Activated CD4-positive, alpha-beta T cell treated with anti-CD3 and anti-CD28 coated beads, Interleukin-2, amount 50 U/mL, for 16 hours (primary cell): ENCODE data around the gene ECPAS.
"Not testable (repeated sequence)": the region's sequence is repeated elsewhere in the genome, so short reads cannot be mapped to it uniquely, and the experiment has no call there.

ENCODE experiments used
- DNase-seq: peaks from one replicate; pipeline ENCODE4 v3.0.0-alpha.2; 2020

Gene ECPAS

DNA sequence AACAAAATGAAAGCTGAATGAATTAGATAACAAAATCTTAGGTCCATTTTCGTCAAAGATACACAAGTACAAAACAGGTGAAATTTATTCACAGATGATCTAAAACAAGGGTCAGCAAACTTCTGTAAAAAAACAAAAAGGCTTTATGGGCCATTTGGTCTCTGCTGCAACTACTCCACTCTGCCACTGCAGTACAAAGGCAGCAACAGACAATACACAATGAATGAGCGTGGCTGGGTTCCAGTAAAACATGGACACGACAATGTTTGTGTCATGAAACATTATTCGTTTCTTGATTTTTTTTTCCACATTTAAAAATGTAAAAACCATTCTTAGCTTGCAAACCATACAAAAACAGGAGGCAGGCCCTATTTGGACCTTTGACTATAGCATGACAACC lies 71.9 kb downstream of the ECPAS start:
- no peak for DNase-seq

DNA sequence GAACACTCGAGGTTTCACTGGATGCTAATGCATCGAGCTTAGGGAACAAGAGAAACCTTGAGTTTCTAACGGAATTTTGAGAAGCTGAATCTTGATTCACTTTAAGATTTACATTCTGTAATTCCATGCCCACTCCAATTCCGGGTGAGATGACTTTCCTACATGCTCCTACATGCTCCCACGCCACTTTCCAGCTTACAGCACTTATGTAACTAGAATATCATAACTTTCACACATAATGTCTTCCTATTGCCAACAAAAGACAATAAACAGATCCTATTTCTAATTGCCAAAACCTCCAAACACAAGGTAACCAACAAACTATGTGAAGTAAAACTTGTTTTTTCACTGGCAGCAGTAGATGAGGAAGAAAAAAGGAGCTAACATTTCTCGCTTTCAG lies 72.9 kb downstream of the ECPAS start:
- no peak for DNase-seq

DNA sequence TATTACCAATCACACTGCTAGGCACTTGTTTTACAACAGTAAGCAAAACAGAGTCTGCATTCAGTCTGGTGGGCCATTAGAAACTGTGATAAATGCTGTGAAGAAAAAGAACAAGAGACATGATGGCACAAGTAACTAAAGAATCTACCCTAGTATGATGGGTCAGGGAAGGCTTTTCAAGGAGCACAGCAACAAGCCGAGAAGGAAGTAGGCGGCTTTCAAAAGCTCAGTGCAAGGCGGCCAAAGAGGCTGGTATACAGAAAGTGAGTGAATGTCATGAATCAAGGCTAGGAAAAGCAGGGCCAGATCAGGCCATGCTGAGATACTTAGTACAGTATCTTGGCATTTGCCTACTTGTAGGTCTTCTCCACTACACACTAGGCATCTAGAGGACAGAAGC lies 76.4 kb downstream of the ECPAS start:
- no peak for DNase-seq

DNA sequence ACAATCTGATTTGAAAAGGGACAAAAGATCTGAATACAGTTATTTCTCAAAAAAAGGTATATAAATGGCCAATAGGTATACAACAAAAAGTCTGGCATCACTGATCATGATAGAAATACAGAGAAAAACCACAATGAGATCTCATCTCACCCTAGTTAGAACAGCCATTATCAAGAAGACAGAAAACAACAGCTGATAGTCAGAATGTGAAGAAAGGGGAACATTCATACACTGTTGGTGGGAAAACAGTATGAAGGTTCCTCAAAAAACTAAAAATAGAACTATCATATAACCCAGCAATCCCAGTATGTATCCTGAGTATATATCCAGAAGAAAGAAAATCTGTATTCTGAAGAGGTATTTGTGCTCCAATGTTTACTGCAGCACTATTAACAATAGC lies 78.5 kb downstream of the ECPAS start:
- no peak for DNase-seq

DNA sequence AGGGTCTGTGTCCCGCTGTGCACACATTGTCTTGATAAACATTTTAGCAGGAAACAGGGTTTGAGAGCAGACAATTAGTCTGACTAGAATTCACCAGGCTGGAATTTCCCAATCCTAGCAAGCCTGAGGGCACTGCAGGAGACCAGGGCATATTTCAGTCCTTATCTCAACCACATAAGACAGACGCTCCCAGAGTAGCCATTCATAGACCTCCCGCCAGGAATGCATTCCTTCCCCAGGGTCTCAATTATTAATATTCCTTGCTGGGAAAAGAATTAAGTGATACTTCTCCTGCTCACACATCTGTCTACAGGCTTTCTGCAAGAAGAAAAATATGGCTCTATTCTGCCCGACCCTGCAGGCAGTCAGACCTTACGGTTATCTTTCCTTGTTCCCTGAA lies 82.7 kb downstream of the ECPAS start:
- DNase-seq = not testable (repeated sequence)

DNA sequence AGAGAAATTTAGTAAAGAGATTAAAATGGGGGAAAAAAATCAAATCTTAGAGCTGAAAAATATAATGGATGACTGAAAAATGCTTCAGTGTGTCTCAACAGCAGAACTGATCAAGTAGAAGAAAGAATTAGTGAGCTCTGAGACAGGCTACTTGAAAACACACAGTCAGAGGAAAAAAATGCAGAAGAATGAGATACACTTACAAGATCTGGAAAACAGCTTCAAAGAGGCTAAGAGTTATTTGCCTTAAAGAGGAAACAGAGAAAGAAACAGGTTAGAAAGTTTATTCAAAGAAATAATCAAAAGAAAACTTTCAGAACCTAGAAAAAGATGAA lies 83.7 kb downstream of the ECPAS start:
- DNase-seq = no peak

DNA sequence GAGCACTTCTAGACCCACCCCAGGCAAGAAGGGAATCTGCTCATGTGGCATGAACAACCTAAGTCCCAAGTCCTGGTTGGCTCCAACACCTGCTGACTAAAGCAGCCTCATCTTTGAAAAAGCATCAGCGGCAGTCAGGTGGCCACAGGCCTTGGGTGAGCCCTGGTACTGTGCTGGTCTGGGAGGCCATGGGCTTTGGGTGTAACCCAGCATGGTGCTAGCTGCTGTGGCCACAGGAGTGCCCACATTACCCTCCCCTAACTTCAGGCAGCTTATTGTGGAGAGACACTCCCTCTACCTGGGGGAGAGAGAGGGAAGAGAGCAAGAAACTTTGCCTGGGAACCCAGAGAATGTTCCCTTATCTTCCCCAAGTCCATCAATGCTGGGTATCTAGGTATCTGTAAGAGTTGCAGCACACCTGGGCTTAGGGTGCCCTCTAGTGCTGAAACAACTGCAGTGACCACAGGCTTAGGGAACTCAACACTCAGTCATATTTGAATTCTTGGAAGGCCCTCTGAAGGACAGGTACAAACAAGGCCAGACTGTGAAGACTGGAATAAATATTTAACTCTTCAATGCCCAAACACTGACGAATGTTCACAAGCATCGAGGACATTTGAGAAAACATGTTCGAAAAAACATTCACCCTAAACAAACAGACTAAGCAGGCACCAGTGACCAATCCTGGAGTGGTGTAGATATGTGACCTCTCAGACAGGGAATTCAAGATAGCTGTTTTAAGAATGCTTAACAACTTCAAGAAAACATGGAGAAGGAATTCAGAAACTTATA lies 84.2 kb downstream of the ECPAS start:
- peak; percentile 26 for DNase-seq

DNA sequence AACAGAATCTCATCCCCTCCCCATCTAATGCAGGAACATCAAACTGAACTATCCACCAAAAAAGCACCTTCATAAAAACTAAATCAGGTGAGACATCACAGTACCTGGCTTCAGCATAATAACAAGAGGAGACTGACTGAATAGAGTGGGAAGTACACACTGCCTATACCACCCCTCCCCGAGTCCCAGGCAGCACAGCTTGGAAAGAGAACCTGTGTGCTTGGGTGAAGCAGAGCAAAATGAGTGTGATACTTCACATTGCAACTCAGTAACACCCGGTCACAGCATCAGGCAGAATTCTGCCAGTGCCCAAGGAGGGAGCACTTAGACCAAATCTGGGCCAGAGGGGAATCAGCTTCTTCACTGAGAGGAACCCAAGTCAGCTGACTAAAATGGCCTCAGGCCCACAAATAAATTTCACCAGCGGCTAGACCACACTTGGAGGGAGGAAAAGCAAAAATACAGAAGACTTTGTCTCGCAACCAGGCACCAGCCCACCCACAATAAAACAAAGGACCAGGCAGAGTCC lies 84.9 kb downstream of the ECPAS start:
- no peak for DNase-seq

DNA sequence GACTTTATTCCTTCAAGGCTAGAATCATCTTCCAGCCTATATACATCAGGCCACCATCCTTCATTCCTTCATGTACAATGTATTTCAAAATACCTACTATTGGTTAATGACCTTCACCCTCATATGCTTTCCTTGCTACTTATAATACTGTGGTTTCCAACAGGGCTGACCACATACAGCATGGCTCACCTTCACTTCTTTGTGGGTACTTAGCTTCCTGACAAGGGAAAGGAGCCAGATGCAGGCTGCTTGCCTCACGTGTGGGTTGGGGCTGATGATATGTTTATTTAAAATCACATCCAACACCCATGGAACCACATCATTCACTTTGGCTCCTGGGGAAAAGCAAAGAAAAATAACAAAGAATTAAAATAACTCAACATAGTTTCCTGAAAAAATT lies 90.2 kb downstream of the ECPAS start:
- DNase-seq = no peak

DNA sequence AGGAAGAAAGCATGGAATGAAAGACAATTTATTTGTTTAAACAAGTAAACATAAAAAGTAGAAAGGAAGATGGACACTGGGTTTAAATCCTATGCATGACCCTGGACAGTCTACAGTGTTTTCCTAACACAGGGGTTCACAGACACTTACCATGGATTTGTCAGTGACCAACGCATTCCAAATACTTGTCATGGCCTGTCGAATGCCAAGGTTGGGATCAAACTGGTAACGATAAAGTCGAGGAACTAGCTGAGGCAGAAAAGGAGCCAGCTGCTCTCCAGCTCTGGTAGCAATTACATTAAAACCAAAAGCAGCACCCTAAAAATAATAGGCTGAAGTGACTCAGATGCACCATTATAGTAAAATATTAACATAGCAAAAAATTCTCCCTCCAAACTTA lies 94.8 kb downstream of the ECPAS start:
- DNase-seq = no peak

DNA sequence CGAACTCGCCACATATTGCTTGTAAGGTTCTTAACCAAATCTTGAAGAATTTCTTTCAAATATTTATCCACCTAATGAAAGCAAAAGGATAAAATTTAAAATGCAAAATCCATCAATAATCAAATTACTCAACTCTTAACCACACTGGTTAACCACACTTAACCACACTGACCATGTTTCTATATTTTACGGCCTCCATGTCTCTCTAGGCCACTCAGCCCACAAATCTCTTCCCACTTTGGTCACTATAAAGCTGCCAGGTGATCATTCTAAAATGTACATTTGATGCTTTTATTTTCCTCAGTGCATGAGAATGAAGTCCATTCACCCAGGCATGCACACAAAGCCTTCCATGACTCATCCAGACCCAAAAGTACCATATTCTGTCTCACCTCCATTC lies 97.8 kb downstream of the ECPAS start:
- peak; percentile 31 for DNase-seq

DNA sequence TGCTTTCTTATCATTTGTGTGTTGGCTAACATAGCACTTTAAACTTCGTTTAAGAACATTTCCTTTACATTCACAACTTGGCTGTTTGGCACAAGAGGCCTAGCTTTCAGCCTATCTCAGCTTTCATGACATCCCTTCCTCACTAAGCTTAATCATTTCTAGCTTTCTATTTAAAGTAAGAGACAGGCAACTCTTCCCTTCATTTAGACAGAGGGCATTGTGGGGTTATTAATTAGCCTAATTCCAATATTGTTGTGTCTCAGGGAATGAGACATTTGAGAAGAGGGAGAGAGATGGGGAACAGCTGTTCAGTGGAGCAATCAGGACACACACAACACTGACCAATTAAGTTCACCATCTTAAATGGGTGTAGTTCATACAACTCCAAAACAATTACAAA lies 103.2 kb downstream of the ECPAS start:
- no peak for DNase-seq

DNA sequence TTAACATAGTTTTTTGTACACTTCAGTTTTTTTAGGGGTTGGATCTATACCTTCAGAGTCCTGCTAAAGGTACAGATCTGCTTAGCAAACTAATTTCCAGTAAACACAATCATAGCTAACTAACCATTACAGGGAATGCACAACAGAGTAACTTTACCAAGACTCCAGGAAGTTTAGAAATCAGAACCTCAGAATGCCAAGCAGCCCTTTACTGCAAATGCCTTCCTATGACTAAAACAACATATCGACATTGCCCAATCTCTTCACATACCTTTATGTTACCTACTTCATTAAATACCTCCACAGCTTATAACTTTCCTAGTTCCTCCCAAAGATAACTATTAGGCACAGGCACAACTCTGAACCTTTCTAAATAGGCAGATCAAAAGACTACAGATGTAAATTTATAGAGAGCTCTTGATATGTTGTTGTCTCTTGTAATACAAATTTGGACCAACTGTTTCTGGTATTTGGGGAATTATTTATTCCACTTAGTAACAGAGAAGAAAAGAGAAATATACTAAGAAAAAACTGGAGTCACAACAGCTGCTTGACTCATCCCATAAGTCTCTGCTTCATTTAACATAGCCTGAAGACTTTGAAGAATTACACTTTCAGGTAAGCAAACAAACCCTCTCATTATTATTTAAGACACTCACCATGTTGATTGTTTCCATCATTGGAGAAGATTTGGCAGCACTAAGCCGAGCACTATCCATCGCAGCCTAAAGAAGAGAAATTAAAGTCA lies 108.2 kb downstream of the ECPAS start:
- DNase-seq = no peak

DNA sequence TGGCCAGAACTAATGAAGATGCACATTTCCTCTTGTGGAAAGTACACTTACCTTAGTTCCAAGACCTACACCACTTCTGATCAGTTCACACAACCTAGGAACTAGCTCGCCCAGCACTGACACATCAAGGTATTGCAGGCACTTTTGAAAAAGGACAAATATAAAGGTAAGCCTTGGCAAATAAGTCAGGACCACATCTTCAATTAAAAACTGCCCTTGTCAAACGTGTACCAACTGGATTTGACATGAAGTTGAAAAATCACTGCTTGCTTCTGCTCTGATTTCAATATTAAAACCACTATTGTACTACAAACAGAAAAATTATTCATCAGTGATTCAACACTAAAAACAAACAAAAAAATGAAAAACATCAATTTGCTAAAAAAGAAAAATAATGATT lies 109.1 kb downstream of the ECPAS start:
- DNase-seq = no peak

DNA sequence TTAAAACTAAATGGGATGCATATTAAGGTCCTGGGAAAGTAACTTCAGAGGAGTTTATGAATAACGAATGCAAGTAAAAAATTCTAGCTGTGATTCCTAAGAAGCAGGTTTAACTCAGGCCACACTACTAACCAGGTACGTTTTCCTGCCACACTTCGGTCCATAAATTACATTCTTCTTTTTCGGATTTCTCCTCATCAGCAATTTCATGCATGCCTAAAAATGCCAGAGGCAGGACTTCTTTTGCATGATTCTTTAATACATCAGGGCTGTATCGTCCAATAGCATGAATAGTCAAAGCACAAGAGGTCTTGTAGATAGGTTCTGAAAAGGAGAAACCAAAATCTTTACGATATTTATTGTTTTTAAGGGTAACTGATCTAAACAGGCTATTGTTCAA lies 111.9 kb downstream of the ECPAS start:
- no peak for DNase-seq

DNA sequence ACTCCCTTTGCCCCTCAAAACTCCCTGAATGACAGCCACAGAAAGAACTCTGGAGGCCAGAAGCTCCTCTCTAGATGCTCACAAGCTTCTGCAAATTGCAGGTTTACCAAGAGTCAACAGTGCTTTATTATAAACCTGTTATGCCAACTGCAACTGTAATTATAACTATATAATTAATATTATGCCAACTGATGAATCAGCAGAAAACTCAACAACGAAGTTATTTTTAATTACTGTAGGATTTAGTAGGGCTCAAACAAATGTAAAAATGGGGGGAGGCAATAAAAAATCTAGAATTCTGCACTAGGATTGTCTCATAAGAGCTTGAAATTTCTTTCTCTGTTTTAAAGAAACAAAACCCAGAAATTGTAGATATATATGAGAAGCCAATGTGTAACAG lies 117.2 kb downstream of the ECPAS start:
- no peak for DNase-seq

DNA sequence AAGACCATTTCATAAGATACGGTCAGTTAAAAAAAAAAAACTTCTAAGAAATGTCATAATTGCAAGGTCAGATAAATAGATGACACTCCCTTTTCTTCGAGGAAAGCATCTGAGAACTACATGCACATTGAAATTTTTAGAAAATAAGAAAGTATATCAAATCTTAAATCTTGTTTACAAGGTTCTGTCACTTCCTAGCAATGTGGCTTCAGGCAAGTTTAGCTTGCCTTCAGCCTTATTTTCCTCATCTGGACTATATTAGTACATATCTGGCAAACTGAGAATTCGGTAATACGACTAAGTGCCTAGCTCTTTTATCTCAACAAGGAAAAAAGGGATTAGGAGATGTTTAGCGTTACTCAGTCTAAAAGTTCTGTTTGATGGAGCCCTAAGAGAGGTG lies 121.7 kb downstream of the ECPAS start:
- no peak for DNase-seq

DNA sequence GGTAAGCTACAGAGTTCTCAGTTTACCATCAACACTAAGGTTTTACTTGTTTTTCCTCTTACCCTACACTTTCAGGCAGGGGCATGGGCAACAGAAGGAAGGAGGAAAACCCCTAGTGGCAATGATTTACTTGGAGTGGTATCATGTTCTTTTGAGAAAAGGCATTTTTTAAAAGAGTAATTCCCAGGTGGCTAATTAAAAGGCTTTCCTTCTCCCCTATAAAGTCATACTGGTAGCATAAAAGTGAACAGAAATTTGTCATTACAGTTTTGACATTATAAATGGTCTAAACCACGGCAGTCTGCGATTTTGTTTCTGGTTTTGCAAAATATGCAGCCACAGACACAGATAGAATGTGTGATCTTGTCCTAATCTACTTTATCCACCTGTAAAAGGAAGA lies 123.3 kb downstream of the ECPAS start:
- DNase-seq = no peak

DNA sequence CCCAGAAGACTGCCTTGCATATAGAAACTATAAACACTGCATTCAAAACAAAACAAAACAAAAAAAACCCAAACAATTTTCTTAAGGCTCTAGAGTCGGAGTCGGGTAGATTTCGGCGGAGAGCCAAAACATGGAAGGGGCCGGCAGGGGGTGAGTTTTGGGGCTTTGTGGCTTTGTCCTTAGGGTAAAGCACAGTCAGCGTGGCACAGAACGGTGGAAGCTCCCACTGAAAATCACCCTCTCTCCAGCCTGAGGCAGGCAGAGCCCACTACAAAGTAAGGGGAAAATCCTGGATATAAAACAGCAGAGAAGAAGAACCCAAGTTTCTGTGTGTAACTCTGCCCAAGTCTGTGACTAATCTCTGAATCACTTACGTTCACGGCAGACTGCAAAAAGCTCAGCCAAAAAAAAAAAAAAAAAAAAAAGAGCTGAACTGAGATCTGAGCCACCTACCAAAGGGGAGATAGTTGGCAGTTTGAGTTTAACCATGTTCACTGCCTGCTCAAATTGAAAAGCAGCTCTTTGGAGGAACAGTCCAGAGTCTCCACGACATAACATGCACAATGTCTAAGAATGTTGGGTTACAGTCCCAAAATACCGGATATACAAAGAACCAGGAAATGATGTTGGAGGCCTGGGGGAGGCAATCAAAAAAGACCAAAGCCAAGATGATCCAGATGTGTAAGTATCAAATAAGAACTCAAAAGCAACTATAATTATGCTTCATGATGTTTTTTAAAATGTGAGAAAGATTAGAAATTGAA lies 127.5 kb downstream of the ECPAS start:
- no peak for DNase-seq

DNA sequence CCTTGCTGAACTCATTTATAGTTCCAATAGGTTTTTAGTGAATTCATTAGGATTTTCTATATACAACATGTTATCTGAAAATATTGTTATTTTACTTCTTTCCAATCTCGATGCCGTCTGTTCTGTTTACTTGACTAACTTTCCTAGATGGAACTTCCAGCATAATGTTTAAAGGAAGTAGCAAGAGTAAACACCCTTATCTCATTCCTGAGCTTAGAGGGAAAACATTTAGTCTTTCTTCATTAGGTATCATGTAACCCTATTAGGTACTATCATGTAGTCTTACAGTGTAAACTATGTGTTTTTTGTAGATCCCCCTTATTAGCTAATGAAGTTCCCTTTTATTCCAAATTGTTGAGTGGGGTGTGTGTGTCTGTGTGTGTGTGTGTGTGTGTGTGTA lies 131.6 kb downstream of the ECPAS start:
- DNase-seq = no peak

DNA sequence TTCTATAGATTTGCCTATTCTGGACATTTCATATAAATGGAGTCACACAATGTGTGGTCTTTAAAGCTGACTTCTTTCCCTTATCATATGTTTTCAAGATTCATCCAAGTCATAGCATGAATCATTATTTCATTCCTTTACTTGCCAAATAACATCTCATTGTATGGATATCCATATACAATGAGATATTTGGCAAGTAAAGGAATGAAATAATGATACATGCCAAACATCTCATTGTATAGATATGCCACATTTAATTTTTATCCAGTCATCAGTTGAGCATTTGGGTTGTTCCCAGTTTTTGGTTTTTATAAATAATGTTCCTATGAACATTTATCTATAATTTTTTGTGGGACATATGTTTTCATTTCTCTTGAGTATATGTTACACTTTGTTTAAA lies 133.6 kb downstream of the ECPAS start:
- no peak for DNase-seq

DNA sequence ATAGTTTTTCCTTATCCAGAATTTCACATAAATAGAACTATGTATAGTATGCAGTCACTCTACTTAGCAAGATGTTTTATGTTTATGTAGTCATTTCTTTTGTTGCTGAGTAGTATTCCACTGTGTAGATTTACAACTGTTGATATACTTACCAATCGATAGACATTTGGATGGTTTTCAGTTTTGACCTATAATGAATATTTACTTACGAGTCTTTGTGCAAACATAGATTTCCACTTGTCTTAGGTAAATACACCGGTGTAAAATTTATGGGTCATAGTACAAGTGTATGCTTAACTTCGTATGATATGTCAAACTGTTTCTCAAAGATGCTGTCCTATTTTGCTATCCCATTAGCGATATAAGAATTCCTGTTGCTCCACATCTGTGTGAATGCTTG lies 134.4 kb downstream of the ECPAS start:
- DNase-seq = no peak

DNA sequence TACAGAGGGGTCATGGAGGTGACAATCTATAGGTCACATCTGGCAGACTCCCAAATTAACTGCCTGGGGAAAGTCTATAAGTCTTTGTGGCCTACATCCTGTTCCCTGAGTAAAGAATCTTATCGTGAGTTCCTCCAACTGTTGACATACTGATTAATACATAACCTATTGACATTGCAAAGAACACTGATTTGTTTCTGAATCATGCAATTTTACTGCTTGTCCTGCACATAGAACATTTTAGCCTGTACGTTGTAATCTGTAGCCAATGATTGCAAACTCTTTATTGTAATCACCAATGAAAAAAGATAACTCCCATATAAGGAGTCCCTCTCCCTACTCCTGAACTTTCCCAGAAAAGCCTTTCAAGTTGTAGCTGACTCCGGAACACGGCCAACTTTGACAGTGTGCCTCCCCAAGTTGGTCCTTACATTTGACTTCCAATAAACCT lies 135.3 kb downstream of the ECPAS start:
- DNase-seq = no peak
